Esophagus muscularis mucosa (tissue), 4 donors: ENCODE measurements around the gene DAO. TPM values are rescaled to one million over a fixed set of nuclear protein-coding genes. Genes with fewer than 3 reads are reported as not detected.

ENCODE experiments used
- DNase-seq: peaks from one replicate; pipeline ENCODE4 v3.0.0-alpha.2; 2017; ENCODE audit errors: extremely low spot score
- H3K27ac ChIP-seq, 4 donors: fragments of 200-600 bp; sonication (generic); replicated peaks in 1 of 4; 1 replicate in 3 of 4; 2 replicates in 1 of 4; pipeline ENCODE4 v1.5.1; 2016 to 2019; ENCODE audit warnings: mild to moderate bottlenecking in 1 of 4
- H3K27me3 ChIP-seq, 4 donors: fragments of 200-600 bp; sonication (generic); one replicate each; pipeline versions ENCODE4 v1.5.1 to v1.6.0; 2016 to 2019
- H3K36me3 ChIP-seq, 4 donors: fragments of 200-600 bp; sonication (generic); one replicate each; pipeline ENCODE4 v1.5.1; 2016 to 2019
- H3K4me1 ChIP-seq, 4 donors: fragments of 200-600 bp; sonication (generic); one replicate each; pipeline ENCODE4 v1.5.1; 2016 to 2019
- H3K4me3 ChIP-seq, 4 donors: fragments of 200-600 bp; sonication (generic); 1 replicate in 2 of 4; 2 replicates in 2 of 4; pipeline ENCODE4 v1.5.1; 2016 to 2019; ENCODE audit warnings: mild to moderate bottlenecking in 4 of 4, moderate library complexity in 1 of 4
- H3K9me3 ChIP-seq, 4 donors: fragments of 200-600 bp; sonication (generic); 1 replicate in 3 of 4; 2 replicates in 1 of 4; pipeline ENCODE4 v1.5.1; 2016 to 2019
- CTCF ChIP-seq, 3 experiments: fragments of 200-600 bp in 2 of 3; fragments of 450-650 bp in 1 of 3; sonication (generic) in 2 of 3; IDR thresholded peaks; one replicate each; pipeline ENCODE4 v1.5.1; 2017 to 2019; ENCODE audit warnings: antibody characterized with exemption in 3 of 3, mild to moderate bottlenecking in 2 of 3, moderate library complexity in 1 of 3
- EP300 ChIP-seq: sonication (generic); formaldehyde crosslinking; IDR thresholded peaks from one replicate; pipeline ENCODE4 v1.6.1; 2017; ENCODE audit warnings: antibody characterized with exemption
- POLR2A ChIP-seq: fragments of 450-650 bp; IDR thresholded peaks from one replicate; pipeline ENCODE4 v1.6.1; 2017; ENCODE audit warnings: antibody characterized with exemption, moderate library complexity, mild to moderate bottlenecking, low read depth
- POLR2AphosphoS5 ChIP-seq, 2 donors: sonication (generic); formaldehyde crosslinking; IDR thresholded peaks; one replicate each; pipeline ENCODE4 v1.6.1; 2017; ENCODE audit warnings: antibody characterized with exemption in 2 of 2
- WGBS: methylation state at CpG from one replicate; pipeline ENCODE4 v1.1.5; 2018; 5-methylcytosine and 5-hydroxymethylcytosine counted together
- intact Hi-C: fragments of 100-400 bp; cut with DNase I; formaldehyde crosslinking; loops from one replicate; pipeline ENCODE4 v1.15.1; 2023
- total RNA-seq, 4 donors: library from RNA; depleted of rRNA; stranded (reverse); fragments of >200 nt; gene quantifications; one replicate each; pipeline versions ENCODE4 v1.1.0 to v1.2.1, GENCODE V29; 2016

Gene DAO
- total RNA-seq, 4 donors from 2014 or later = not detected

- TF ChIP-seq POLR2AphosphoS5 (IDR thresholded peaks at IDR 0.05) = no peak
- no peak for TF ChIP-seq CTCF (IDR thresholded peaks at IDR 0.05)
- no peak for TF ChIP-seq EP300
- no peak for TF ChIP-seq POLR2A
- Histone ChIP-seq H3K4me1 (peaks cover 0 to 11% (median 2%) of the 10 kb centered on the region in 4 donors), H3K36me3 (no peaks in the 10 kb centered on the region), H3K27me3 (no peaks in the 10 kb centered on the region), H3K4me3 (no peak overlapping the region), H3K9me3 (no peaks in the 10 kb centered on the region), H3K27ac (no peak overlapping the region)
- intact Hi-C loops = loop anchor here (10.0 kb wide), 1 partner anchor 76 kb away; no protein-coding TSS in a partner anchor
- DNase-seq = no peak
- 92% methylated on average over 4 of the region's 4 CpGs for WGBS
Measured at GRCh38 chr12:108868781-108869180, 11.1 kb upstream of the DAO start.

GRCh38 chr12:108875280-108875679 is 4.6 kb upstream of the DAO start:
- intact Hi-C loops = no loop called here
- no peaks in the 10 kb centered on the region for H3K36me3 ChIP-seq
- peaks cover 0 to 6% (median 0%) of the 10 kb centered on the region in 4 donors for H3K27me3 ChIP-seq
- no peak for DNase-seq
- no peak overlapping the region for H3K27ac ChIP-seq
- TF ChIP-seq POLR2A = no peak
- TF ChIP-seq CTCF (IDR thresholded peaks at IDR 0.05) = no peak
- TF ChIP-seq POLR2AphosphoS5 (IDR thresholded peaks at IDR 0.05) = no peak
- TF ChIP-seq EP300 = no peak
- H3K9me3 ChIP-seq = no peaks in the 10 kb centered on the region
- WGBS = 28% methylated on average over 1 of the region's 1 CpG
- peaks cover 0 to 11% (median 2%) of the 10 kb centered on the region in 4 donors for H3K4me1 ChIP-seq
- no peak overlapping the region for H3K4me3 ChIP-seq

- Histone ChIP-seq H3K4me1 (peaks cover 0 to 11% (median 2%) of the 10 kb centered on the region in 4 donors), H3K27me3 (peaks cover 0 to 6% (median 0%) of the 10 kb centered on the region in 4 donors), H3K27ac (no peak overlapping the region), H3K4me3 (no peak overlapping the region), H3K36me3 (no peaks in the 10 kb centered on the region), H3K9me3 (no peaks in the 10 kb centered on the region)
- no peak for TF ChIP-seq CTCF (IDR thresholded peaks at IDR 0.05)
- no peak for TF ChIP-seq POLR2AphosphoS5 (IDR thresholded peaks at IDR 0.05)
- no peak for TF ChIP-seq EP300
- intact Hi-C loops = no loop called here
- no peak for DNase-seq
- 79% methylated on average over 3 of the region's 3 CpGs for WGBS
Measured at GRCh38 chr12:108875682-108876361, 4.1 kb upstream of the DAO start.

- no peak for DNase-seq
- peaks cover 0 to 6% (median 0%) of the 10 kb centered on the region in 4 donors for H3K27me3 ChIP-seq
- no peak overlapping the region for H3K4me3 ChIP-seq
- TF ChIP-seq POLR2AphosphoS5 (IDR thresholded peaks at IDR 0.05) (no peak), POLR2A (no peak), CTCF (IDR thresholded peaks at IDR 0.05) (no peak), EP300 (no peak)
- no peaks in the 10 kb centered on the region for H3K36me3 ChIP-seq
- intact Hi-C loops = no loop called here
- 83% methylated on average over 3 of the region's 3 CpGs for WGBS
- peaks cover 0 to 4% (median 0%) of the 10 kb centered on the region in 4 donors for H3K4me1 ChIP-seq
- no peak overlapping the region for H3K27ac ChIP-seq
- H3K9me3 ChIP-seq = no peaks in the 10 kb centered on the region
Measured at GRCh38 chr12:108876550-108876949, 3.3 kb upstream of the DAO start.

GRCh38 chr12:108881953-108882352 is 2.1 kb downstream of the DAO start:
- Histone ChIP-seq H3K4me1 (no peaks in the 10 kb centered on the region), H3K36me3 (no peaks in the 10 kb centered on the region), H3K27me3 (peaks cover 0 to 6% (median 0%) of the 10 kb centered on the region in 4 donors), H3K4me3 (no peak overlapping the region), H3K27ac (no peak overlapping the region), H3K9me3 (no peaks in the 10 kb centered on the region)
- no peak for DNase-seq
- TF ChIP-seq CTCF (IDR thresholded peaks at IDR 0.05) (no peak), EP300 (no peak), POLR2AphosphoS5 (IDR thresholded peaks at IDR 0.05) (no peak), POLR2A (no peak)
- intact Hi-C loops = no loop called here
- 82% methylated on average over 3 of the region's 3 CpGs for WGBS
